ENCODE data around the gene SLC35B2. TPM values are rescaled to one million over a fixed set of nuclear protein-coding genes. Genes with fewer than 3 reads are reported as not detected.

Gene SLC35B2
- total and polyA plus RNA-seq, 10 of the 15 experiments (the other 5 are each of a cell fraction or from before 2014, with no cell fraction given) = 11.3 to 45.4 (median 33.8) TPM

DNA sequence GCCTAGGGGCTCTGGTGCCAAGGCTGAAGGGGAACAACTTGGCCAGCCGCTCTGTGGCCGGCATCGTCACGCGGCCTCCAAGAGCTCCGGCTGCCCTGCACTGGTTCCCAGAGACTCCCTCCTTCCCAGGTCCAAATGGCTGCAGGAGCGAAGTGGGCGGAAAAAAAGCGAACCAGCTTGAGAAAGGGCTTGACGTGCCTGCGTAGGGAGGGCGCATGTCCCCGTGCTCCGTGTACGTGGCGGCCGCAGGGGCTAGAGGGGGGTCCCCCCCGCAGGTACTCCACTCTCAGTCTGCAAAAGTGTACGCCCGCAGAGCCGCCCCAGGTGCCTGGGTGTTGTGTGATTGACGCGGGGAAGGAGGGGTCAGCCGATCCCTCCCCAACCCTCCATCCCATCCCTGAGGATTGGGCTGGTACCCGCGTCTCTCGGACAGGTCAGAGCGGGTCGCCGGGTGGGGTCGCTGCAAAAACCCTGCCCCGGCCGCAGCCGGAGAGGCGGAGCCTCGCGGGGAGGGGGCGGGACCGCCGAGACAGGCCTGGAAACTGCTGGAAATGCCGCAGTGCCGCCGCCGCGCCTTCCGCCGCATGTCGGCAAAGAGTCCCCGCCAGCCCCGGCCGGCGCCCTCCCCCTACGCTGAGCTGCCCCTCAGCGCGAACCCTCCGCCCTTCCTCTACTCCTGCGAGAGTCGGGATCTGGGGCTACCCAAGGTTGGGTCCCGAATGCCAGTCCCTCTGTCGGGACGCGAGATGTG, 11.2 kb downstream of the SLC35B2 start:
- FAIRE-seq (no peak), DNase-seq (ENCODE audit: low read depth, low spot score) (no peak), ATAC-seq (peak; percentile 73)
- ChIA-PET CTCF (interaction anchor here (0.8 to 7.7 kb wide), 15 partner anchors 9 to 92 kb away, joined by 3 to 39 read pairs (median 5); partner anchors contain the start of genes AARS2, SLC29A1 and SLC35B2), SMC1A (ENCODE audit: uncharacterized antibody, unreplicated experiment) (interaction anchor here (0.6 to 4.2 kb wide), 7 partner anchors 10 to 125 kb away, joined by 3 to 25 read pairs (median 4); partner anchors contain the start of gene SLC35B2), RAD21 (ENCODE audit: unreplicated experiment) (interaction anchor here (1.0 to 3.6 kb wide), 10 partner anchors 11 to 73 kb away, joined by 3 to 28 read pairs (median 6); partner anchors contain the start of genes SLC29A1 and SLC35B2), POLR2A (interaction anchor here (0.6 to 6.3 kb wide), 9 partner anchors 9 to 619 kb away, joined by 3 to 131 read pairs (median 5); partner anchors contain the start of genes MRPL14, SLC29A1, SLC35B2 and TMEM63B)
- peaks cover 16 to 22% of the 10 kb centered on the region in 2 experiments for H3K36me3 ChIP-seq (ENCODE audit: control insufficient read depth in 2 of 2, insufficient read depth in 2 of 2, low read length in 1 of 2)
- peak overlapping the region; percentile 96 for H3K27ac ChIP-seq (ENCODE audit: control insufficient read depth, insufficient read depth)
- no peaks in the 10 kb centered on the region for H3K9me3 ChIP-seq (replicated peaks; ENCODE audit: control insufficient read depth, insufficient read depth, low read length)
- peaks cover 7% of the 10 kb centered on the region; the same call in 1 of the 2 replicates for H3K4me1 ChIP-seq (ENCODE audit: control insufficient read depth, insufficient read depth, low read length)
- peak overlapping the region; percentile 82 for H3K4me2 ChIP-seq (ENCODE audit: control insufficient read depth, insufficient read depth)
- peaks cover 47% of the 10 kb centered on the region for H3K79me2 ChIP-seq (ENCODE audit: control insufficient read depth, insufficient read depth, low read length)
- H2AFZ ChIP-seq (ENCODE audit: control insufficient read depth, low read depth, low read length) = peak overlapping the region; percentile 92
- peak overlapping the region; percentile 95 for H3K4me3 ChIP-seq
- peaks cover 9% of the 10 kb centered on the region; the same call in 1 of the 2 replicates for H4K20me1 ChIP-seq (ENCODE audit: control insufficient read depth, insufficient read depth)
- no peaks in the 10 kb centered on the region for H3K27me3 ChIP-seq (replicated peaks in 1 of 2; ENCODE audit: control insufficient read depth in 2 of 2, insufficient read depth in 2 of 2, low read length in 1 of 2)
- no TSS peak for BruUV-seq (replicated peaks)
- peak overlapping the region; percentile 87 for H3K9ac ChIP-seq (ENCODE audit: control insufficient read depth, insufficient read depth, low read length)
- in situ Hi-C loops (cut with MboI) (no loop called here), intact Hi-C loops (cut with micrococcal nuclease; ENCODE audit: unreplicated experiment) (loop anchor here (1.0 kb wide), 1 partner anchor 25 kb away; no protein-coding TSS in a partner anchor)
- 3% methylated on average over 62 of the region's 62 CpGs for WGBS (ENCODE audit: insufficient coverage, insufficient replicate concordance, low lambda C conversion rate, missing lambda C conversion rate)
- TF ChIP-seq EP300 (IDR thresholded peaks at IDR 0.05; ENCODE audit: borderline replicate concordance in 1 of 2, control insufficient read depth in 1 of 2, low read depth in 2 of 2, low read length in 2 of 2) (peak in 1 of 2 experiments; percentile 75; a peak in 2 of 4 replicates), RAD21 (IDR thresholded peaks at IDR 0.05; ENCODE audit: insufficient read depth, low read depth, low read length) (no peak), CREB1 (IDR thresholded peaks at IDR 0.05; ENCODE audit: low read depth) (peak; percentile 68), PAX5 (IDR thresholded peaks at IDR 0.05; ENCODE audit: borderline replicate concordance, low read depth, low read length) (no peak), MEF2B (IDR thresholded peaks at IDR 0.05; ENCODE audit: partially characterized antibody, poor library complexity, severe bottlenecking) (peak; percentile 9), STAT3 (IDR thresholded peaks at IDR 0.05; ENCODE audit: low read depth, low read length) (no peak), POLR2AphosphoS5 (IDR thresholded peaks at IDR 0.05; ENCODE audit: low read length) (no peak), BMI1 (IDR thresholded peaks at IDR 0.05; ENCODE audit: borderline replicate concordance) (peak; percentile 22; the same call in 1 of the 2 replicates), JUND (IDR thresholded peaks at IDR 0.05; ENCODE audit: low read depth, low read length) (peak; percentile 36; the same call in 1 of the 2 replicates), POU2F2 (IDR thresholded peaks at IDR 0.05; ENCODE audit: borderline replicate concordance, low read depth, low read length) (peak; percentile 47; the same call in 1 of the 3 replicates), POLR2A (IDR thresholded peaks at IDR 0.05; ENCODE audit: low read depth, low read length) (no peak; the same call in none of the 2 replicates), STAT1 (conservative IDR thresholded peaks at IDR 0.05) (no peak), NFIC (IDR thresholded peaks at IDR 0.05; ENCODE audit: low read depth, low read length) (no peak), HDAC2 (IDR thresholded peaks at IDR 0.05) (no peak), SREBF1 (IDR thresholded peaks at IDR 0.05; ENCODE audit: low read length) (no peak)
- TF ChIP-seq, protein P1, sequence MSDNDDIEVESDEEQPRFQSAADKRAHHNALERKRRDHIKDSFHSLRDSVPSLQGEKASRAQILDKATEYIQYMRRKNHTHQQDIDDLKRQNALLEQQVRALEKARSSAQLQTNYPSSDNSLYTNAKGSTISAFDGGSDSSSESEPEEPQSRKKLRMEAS (IDR thresholded peaks at IDR 0.05; ENCODE audit: low read depth, low read length) = peak; percentile 55
- TF ChIP-seq, protein P2, sequence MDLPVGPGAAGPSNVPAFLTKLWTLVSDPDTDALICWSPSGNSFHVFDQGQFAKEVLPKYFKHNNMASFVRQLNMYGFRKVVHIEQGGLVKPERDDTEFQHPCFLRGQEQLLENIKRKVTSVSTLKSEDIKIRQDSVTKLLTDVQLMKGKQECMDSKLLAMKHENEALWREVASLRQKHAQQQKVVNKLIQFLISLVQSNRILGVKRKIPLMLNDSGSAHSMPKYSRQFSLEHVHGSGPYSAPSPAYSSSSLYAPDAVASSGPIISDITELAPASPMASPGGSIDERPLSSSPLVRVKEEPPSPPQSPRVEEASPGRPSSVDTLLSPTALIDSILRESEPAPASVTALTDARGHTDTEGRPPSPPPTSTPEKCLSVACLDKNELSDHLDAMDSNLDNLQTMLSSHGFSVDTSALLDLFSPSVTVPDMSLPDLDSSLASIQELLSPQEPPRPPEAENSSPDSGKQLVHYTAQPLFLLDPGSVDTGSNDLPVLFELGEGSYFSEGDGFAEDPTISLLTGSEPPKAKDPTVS (IDR thresholded peaks at IDR 0.05; ENCODE audit: low read depth, low read length) = peak; percentile 99
- TF ChIP-seq, protein P3, sequence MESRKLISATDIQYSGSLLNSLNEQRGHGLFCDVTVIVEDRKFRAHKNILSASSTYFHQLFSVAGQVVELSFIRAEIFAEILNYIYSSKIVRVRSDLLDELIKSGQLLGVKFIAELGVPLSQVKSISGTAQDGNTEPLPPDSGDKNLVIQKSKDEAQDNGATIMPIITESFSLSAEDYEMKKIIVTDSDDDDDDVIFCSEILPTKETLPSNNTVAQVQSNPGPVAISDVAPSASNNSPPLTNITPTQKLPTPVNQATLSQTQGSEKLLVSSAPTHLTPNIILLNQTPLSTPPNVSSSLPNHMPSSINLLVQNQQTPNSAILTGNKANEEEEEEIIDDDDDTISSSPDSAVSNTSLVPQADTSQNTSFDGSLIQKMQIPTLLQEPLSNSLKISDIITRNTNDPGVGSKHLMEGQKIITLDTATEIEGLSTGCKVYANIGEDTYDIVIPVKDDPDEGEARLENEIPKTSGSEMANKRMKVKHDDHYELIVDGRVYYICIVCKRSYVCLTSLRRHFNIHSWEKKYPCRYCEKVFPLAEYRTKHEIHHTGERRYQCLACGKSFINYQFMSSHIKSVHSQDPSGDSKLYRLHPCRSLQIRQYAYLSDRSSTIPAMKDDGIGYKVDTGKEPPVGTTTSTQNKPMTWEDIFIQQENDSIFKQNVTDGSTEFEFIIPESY (IDR thresholded peaks at IDR 0.05) = no peak

All from GM12878 (cell line).